ENCODE measurements around the gene BMPER. TPM values are rescaled to one million over a fixed set of nuclear protein-coding genes. Genes with fewer than 3 reads are reported as not detected.

Gene BMPER
- total RNA-seq, 3 donors from 2014 or later (not counting 1 experiment from before 2014, with no cell fraction given), result 0.32 to 0.64 (median 0.50) TPM

- peak overlapping the region; percentile 18 for H3K4me3 ChIP-seq (ENCODE audit: low read length)
- peaks cover 37% of the 10 kb centered on the region for H3K27me3 ChIP-seq (ENCODE audit: control insufficient read depth, insufficient read depth, low read length)
- Mint-ChIP-seq H3K27ac (no peak overlapping the region), H3K9me3 (no peaks in the 10 kb centered on the region), H3K4me3 (peak overlapping the region; percentile 86), H3K36me3 (no peaks in the 10 kb centered on the region), H3K27me3 (ENCODE audit: low read depth in 2 of 2) (peaks cover 61 to 81% of the 10 kb centered on the region in 2 donors), H3K4me1 (peaks cover 7 to 11% of the 10 kb centered on the region in 2 donors)
- H3K4me1 ChIP-seq (ENCODE audit: control insufficient read depth, insufficient read depth, low read length), result peaks cover 12% of the 10 kb centered on the region
- no peaks in the 10 kb centered on the region for H3K9me3 ChIP-seq (ENCODE audit: control insufficient read depth, insufficient read depth, low read length)
- peak; percentile 44 to 64 (median 54) for ATAC-seq
- no peaks in the 10 kb centered on the region for H3K36me3 ChIP-seq (ENCODE audit: control insufficient read depth, insufficient read depth, low read length)
- DNase-seq, result peak in 1 of 2 donors; percentile 4
- under 1% methylated on average over 63 of the region's 65 CpGs for WGBS (ENCODE audit: insufficient coverage)
- TF ChIP-seq CTCF (IDR thresholded peaks at IDR 0.05), result no peak
- no peak overlapping the region for H3K27ac ChIP-seq (ENCODE audit: low read length)
- intact Hi-C loops (cut with micrococcal nuclease), result no loop called here
Observed at GRCh38 chr7:33904681-33905388, 504 bp upstream of the BMPER start.

GRCh38 chr7:33906697-33907096 lies 1.4 kb downstream of the BMPER start:
- H3K36me3 Mint-ChIP-seq, result no peaks in the 10 kb centered on the region
- Histone ChIP-seq H3K27me3 (ENCODE audit: control insufficient read depth, insufficient read depth, low read length) (peaks cover 33% of the 10 kb centered on the region), H3K4me1 (ENCODE audit: control insufficient read depth, insufficient read depth, low read length) (peaks cover 12% of the 10 kb centered on the region), H3K9me3 (ENCODE audit: control insufficient read depth, insufficient read depth, low read length) (no peaks in the 10 kb centered on the region), H3K4me3 (ENCODE audit: low read length) (no peak overlapping the region), H3K36me3 (ENCODE audit: control insufficient read depth, insufficient read depth, low read length) (no peaks in the 10 kb centered on the region), H3K27ac (ENCODE audit: low read length) (no peak overlapping the region)
- H3K4me3 Mint-ChIP-seq, result peak overlapping the region; percentile 47
- peaks cover 57 to 79% of the 10 kb centered on the region in 2 donors for H3K27me3 Mint-ChIP-seq (ENCODE audit: low read depth in 2 of 2)
- ATAC-seq (no peak), DNase-seq (no peak)
- intact Hi-C loops (cut with micrococcal nuclease), result no loop called here
- H3K9me3 Mint-ChIP-seq, result no peaks in the 10 kb centered on the region
- TF ChIP-seq CTCF (IDR thresholded peaks at IDR 0.05), result no peak
- H3K27ac Mint-ChIP-seq, result no peak overlapping the region
- peaks cover 7 to 11% of the 10 kb centered on the region in 2 donors for H3K4me1 Mint-ChIP-seq

GRCh38 chr7:33907625-33908024 lies 2.3 kb downstream of the BMPER start:
- Histone ChIP-seq H3K9me3 (ENCODE audit: control insufficient read depth, insufficient read depth, low read length) (no peaks in the 10 kb centered on the region), H3K27ac (ENCODE audit: low read length) (no peak overlapping the region), H3K4me3 (ENCODE audit: low read length) (no peak overlapping the region), H3K27me3 (ENCODE audit: control insufficient read depth, insufficient read depth, low read length) (peaks cover 33% of the 10 kb centered on the region), H3K36me3 (ENCODE audit: control insufficient read depth, insufficient read depth, low read length) (no peaks in the 10 kb centered on the region), H3K4me1 (ENCODE audit: control insufficient read depth, insufficient read depth, low read length) (peaks cover 12% of the 10 kb centered on the region)
- peaks cover 7 to 11% of the 10 kb centered on the region in 2 donors for H3K4me1 Mint-ChIP-seq
- H3K9me3 Mint-ChIP-seq, result no peaks in the 10 kb centered on the region
- H3K27ac Mint-ChIP-seq, result no peak overlapping the region
- peaks cover 49 to 79% of the 10 kb centered on the region in 2 donors for H3K27me3 Mint-ChIP-seq (ENCODE audit: low read depth in 2 of 2)
- DNase-seq (no peak), ATAC-seq (no peak)
- H3K36me3 Mint-ChIP-seq, result no peaks in the 10 kb centered on the region
- no peak for TF ChIP-seq CTCF (IDR thresholded peaks at IDR 0.05)
- 92% methylated on average over 4 of the region's 5 CpGs for WGBS (ENCODE audit: insufficient coverage)
- no peak overlapping the region for H3K4me3 Mint-ChIP-seq
- intact Hi-C loops (cut with micrococcal nuclease), result no loop called here

GRCh38 chr7:33909318-33909717 lies 4.0 kb downstream of the BMPER start:
- ATAC-seq (no peak), DNase-seq (no peak)
- peaks cover 26% of the 10 kb centered on the region for H3K27me3 ChIP-seq (ENCODE audit: control insufficient read depth, insufficient read depth, low read length)
- peaks cover 38 to 69% of the 10 kb centered on the region in 2 donors for H3K27me3 Mint-ChIP-seq (ENCODE audit: low read depth in 2 of 2)
- H3K27ac Mint-ChIP-seq, result no peak overlapping the region
- no peaks in the 10 kb centered on the region for H3K36me3 ChIP-seq (ENCODE audit: control insufficient read depth, insufficient read depth, low read length)
- no peaks in the 10 kb centered on the region for H3K9me3 Mint-ChIP-seq
- H3K4me3 Mint-ChIP-seq, result no peak overlapping the region
- no peak for TF ChIP-seq CTCF (IDR thresholded peaks at IDR 0.05)
- peaks cover 0 to 4% of the 10 kb centered on the region in 2 donors for H3K4me1 Mint-ChIP-seq
- no peak overlapping the region for H3K27ac ChIP-seq (ENCODE audit: low read length)
- intact Hi-C loops (cut with micrococcal nuclease), result no loop called here
- WGBS (ENCODE audit: insufficient coverage), result 79% methylated on average over 4 of the region's 5 CpGs
- no peak overlapping the region for H3K4me3 ChIP-seq (ENCODE audit: low read length)
- H3K36me3 Mint-ChIP-seq, result no peaks in the 10 kb centered on the region
- H3K9me3 ChIP-seq (ENCODE audit: control insufficient read depth, insufficient read depth, low read length), result no peaks in the 10 kb centered on the region
- H3K4me1 ChIP-seq (ENCODE audit: control insufficient read depth, insufficient read depth, low read length), result peaks cover 7% of the 10 kb centered on the region
